Aorta (tissue), 5 donors: Measurements from ENCODE around the gene ETS1. TPM values are rescaled to one million over a fixed set of nuclear protein-coding genes. Genes with fewer than 3 reads are reported as not detected.

ENCODE experiments used
- ATAC-seq: fragments of 200-7000 bp; cut with Tn5 transposase; one replicate; pipeline ENCODE4 v1.9.1; 2022; ENCODE audit warnings: moderate library complexity; ENCODE audit not compliant: low FRiP score
- DNase-seq, 2 donors: peaks; one replicate each; pipeline ENCODE4 v3.0.0-alpha.2; 2020
- H3K27ac ChIP-seq, 2 donors: one replicate each; pipeline ENCODE4 v1.5.1; 2013; ENCODE audit warnings: low read length in 2 of 2, mild to moderate bottlenecking in 2 of 2, moderate library complexity in 2 of 2, control low read depth in 1 of 2, inconsistent platforms in 1 of 2, low read depth in 1 of 2
- H3K27me3 ChIP-seq, 2 donors: one replicate each; pipeline ENCODE4 v1.6.1; 2013; ENCODE audit warnings: control low read depth in 1 of 2, low read length in 1 of 2, mild to moderate bottlenecking in 1 of 2, moderate library complexity in 1 of 2; ENCODE audit not compliant: insufficient read depth in 2 of 2, control insufficient read depth in 1 of 2
- H3K36me3 ChIP-seq, 2 donors: one replicate each; pipeline ENCODE4 v1.6.1; 2013; ENCODE audit warnings: control low read depth in 1 of 2, low read length in 1 of 2, mild to moderate bottlenecking in 1 of 2; ENCODE audit not compliant: insufficient read depth in 2 of 2, control insufficient read depth in 1 of 2
- H3K4me1 ChIP-seq, 2 donors: one replicate each; pipeline ENCODE4 v1.6.1; 2013; ENCODE audit warnings: low read length in 2 of 2, control low read depth in 1 of 2, mild to moderate bottlenecking in 1 of 2, moderate library complexity in 1 of 2; ENCODE audit not compliant: insufficient read depth in 2 of 2, control insufficient read depth in 1 of 2
- H3K4me3 ChIP-seq, 2 donors: one replicate each; pipeline ENCODE4 v1.5.1; 2013; ENCODE audit warnings: low read length in 2 of 2, control low read depth in 1 of 2, mild to moderate bottlenecking in 1 of 2
- H3K9me3 ChIP-seq: one replicate; pipeline ENCODE4 v1.6.1; 2013; ENCODE audit warnings: mild to moderate bottlenecking, low read length; ENCODE audit not compliant: control insufficient read depth
- WGBS, 2 donors: extraction: QIAGEN DNeasy Blood & Tissue Kit; methylation state at CpG; one replicate each; pipeline ENCODE4 v1.1.7; 2013; 5-methylcytosine and 5-hydroxymethylcytosine counted together
- intact Hi-C, 2 donors: fragments of 100-400 bp; cut with DNase I; formaldehyde crosslinking; loops; one replicate each; pipeline versions ENCODE4 v1.14.2 to v1.15.0; 2022
- polyA plus RNA-seq, 2 donors: library from polyadenylated mRNA; stranded (reverse); fragments of 200-250 nt; gene quantifications; one replicate each; pipeline ENCODE4 v1.2.3, GENCODE V29; 2013
- total RNA-seq, 2 donors: library from RNA; stranded (reverse); fragmentation: NEBNext Ultra II Directional; extraction: Animal tissue kit (Norgen Biotek cat#: 25700); gene quantifications; one replicate each; pipeline ENCODE4 v1.2.1, GENCODE V29; 2021
- donor health status: healthy with polysubstance abuse.
- donor health status: Bipolar disorder and iron deficiency.
- donor health status: DM: no; HTN: no; CAD: no.
- donor health status: DM: no; HTN: no; CAD: no.
- donor health status: DM: yes; HTN: yes; CAD: no.

Gene ETS1
- total and polyA plus RNA-seq, 4 donors: 17.8 to 125 (median 69.8) TPM

DNA sequence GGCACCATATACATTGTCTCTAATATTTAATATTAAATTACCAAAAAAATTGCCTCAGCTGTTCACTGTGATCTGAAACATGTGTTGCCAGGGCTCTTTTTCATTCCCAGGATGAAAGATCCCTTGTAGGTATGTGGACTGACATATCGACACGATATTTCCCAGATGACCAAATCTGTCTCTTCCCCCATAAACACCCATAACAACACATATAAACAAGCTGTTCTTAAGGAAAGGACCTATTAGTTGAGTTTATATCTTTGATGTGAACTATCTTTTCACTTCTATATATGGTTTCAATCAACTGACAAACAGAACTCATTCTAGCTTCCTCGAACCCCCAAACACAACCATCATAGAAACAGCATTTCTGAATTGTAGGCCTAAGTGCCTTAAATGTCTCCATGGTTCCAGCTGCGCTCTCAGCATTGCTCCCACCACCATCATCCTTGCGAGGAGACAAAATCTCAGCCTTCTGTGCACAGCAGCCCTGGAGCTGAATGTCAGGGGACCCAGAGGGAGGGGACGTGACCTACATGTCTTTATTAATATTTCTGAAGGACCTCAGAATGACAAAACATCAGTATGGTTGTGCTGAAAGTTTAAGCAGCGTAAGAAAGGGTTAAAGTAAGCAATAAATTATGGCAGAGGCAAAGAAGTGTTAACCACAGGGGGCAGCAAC is 67.0 kb downstream of the ETS1 start:
- Histone ChIP-seq H3K9me3 (no peaks in the 10 kb centered on the region), H3K36me3 (no peaks in the 10 kb centered on the region), H3K27me3 (no peaks in the 10 kb centered on the region), H3K4me1 (peaks cover 2 to 4% of the 10 kb centered on the region in 2 donors), H3K27ac (peak overlapping the region in 1 of 2 donors; percentile 16), H3K4me3 (peak overlapping the region; percentile 82 to 91)
- ATAC-seq (no peak), DNase-seq (no peak)
- WGBS, 2 donors: 51% methylated on average over 7 of the region's 7 CpGs
- intact Hi-C loops: loop anchor here (5.0 kb wide), 2 partner anchors 53 to 228 kb away; no protein-coding TSS in a partner anchor

DNA sequence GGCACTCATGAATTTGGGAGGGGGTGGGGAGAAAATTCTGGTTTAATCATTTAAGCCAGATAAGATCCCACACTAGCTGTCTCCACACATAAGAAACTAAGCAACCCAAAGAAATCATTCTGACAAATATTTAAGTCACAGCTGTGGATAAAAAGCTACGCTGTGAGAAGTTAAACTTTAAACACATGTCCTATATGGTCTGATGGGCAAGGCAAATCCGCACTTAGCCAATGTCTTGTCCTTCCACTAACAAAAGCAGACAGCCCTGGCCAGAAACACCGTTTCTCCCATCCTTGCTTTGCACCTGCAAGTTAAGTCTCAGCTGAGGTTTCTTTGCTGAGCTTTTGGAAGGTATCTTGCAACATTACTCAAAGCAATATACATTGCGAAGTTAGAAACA is 68.0 kb downstream of the ETS1 start:
- peak overlapping the region in 1 of 2 donors; percentile 19 for H3K4me3 ChIP-seq
- H3K36me3 ChIP-seq: no peaks in the 10 kb centered on the region
- no peaks in the 10 kb centered on the region for H3K9me3 ChIP-seq
- peak overlapping the region in 1 of 2 donors; percentile 25 for H3K27ac ChIP-seq
- ATAC-seq: no peak
- intact Hi-C loops: no loop called here
- H3K4me1 ChIP-seq: peaks cover 2 to 8% of the 10 kb centered on the region in 2 donors
- 59% methylated on average over 4 of the region's 4 CpGs for WGBS, 2 donors
- no peak for DNase-seq
- no peaks in the 10 kb centered on the region for H3K27me3 ChIP-seq

DNA sequence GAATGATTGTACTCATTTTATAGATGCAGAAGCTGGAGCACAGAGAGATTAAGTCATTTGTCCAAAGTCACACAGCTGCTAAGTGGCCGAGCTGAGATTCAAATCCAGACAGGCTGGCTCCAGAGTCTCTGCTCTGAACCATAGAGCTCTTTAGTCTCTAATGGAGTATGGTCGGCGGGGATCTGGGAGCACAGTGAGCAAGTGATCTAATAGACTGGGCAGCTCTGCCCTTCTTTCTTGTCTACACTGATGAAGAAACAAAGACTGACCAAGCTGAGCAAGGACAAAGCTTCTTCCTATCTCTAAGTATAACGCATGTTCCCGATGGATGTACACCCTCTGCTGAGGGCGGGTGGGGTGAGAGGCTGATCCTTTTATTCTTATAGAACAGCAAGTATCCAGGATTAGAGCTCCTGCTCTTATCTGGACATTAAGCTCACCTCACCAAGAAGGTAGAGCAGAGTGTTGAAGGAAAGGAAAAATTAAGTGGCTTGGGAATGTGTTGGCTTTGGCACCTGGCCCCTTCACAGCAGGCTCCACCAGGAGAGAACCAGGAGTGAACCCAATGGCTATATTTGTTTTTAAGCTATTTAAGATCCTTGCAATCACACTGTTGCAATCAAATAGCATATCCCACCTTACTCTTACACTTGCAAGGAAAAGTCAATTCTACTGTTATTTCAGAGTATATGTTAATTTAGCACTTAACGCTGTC is 68.7 kb downstream of the ETS1 start:
- intact Hi-C loops: no loop called here
- Histone ChIP-seq H3K36me3 (no peaks in the 10 kb centered on the region), H3K27ac (peak overlapping the region; percentile 70 to 73), H3K4me1 (peaks cover 2 to 11% of the 10 kb centered on the region in 2 donors), H3K4me3 (peak overlapping the region in 1 of 2 donors; percentile 19), H3K27me3 (no peaks in the 10 kb centered on the region), H3K9me3 (no peaks in the 10 kb centered on the region)
- WGBS, 2 donors: 18% methylated on average over 7 of the region's 7 CpGs
- DNase-seq: no peak
- ATAC-seq: no peak

DNA sequence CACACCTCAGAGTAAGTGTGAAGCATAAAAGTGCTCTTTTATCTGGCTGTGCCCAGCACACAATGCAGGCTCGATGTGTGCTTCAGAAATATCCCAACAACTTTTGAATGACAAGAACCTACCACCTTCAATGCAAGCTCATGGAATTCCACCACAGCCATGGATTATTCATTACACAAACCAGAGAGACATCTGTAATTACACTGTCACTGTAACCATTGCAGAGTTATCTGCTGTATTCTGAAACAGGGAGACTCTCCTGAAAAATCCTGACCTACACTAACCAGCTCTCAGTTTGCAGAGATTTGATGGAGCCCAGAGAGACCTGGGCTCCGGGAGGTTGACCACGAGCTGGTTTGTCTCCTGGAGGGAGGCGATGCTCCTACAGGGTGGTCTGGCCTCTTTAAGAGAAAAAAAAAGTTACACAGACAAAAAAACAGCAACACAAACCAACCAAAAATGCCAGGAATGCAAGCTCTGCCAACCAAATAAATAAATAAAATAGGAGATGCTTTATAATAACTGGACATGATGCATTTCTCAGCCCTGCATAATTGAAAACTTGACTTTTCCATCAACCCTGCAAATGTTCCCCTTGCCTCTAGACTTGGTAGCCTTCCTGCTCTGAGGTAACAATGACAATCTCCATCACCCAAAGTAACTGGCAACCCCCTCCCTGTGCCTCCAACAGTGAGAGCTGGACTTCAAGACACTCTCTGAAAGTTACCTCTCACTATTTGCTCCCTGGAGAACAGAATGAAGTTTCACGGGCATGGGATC is 69.7 kb downstream of the ETS1 start:
- Histone ChIP-seq H3K4me1 (peaks cover 2 to 11% of the 10 kb centered on the region in 2 donors), H3K27me3 (no peaks in the 10 kb centered on the region), H3K36me3 (no peaks in the 10 kb centered on the region), H3K9me3 (no peaks in the 10 kb centered on the region), H3K27ac (peak overlapping the region in 1 of 2 donors; percentile 76), H3K4me3 (peak overlapping the region; percentile 13 to 29)
- no peak for DNase-seq
- no peak for ATAC-seq
- 62 to 65% methylated on average over 5 of the region's 5 CpGs for WGBS, 2 donors
- intact Hi-C loops: no loop called here

- H3K9me3 ChIP-seq: no peaks in the 10 kb centered on the region
- intact Hi-C loops: no loop called here
- no peaks in the 10 kb centered on the region for H3K36me3 ChIP-seq
- WGBS, 2 donors: 73 to 74% methylated on average over 4 of the region's 4 CpGs
- DNase-seq: no peak
- peaks cover 2 to 14% of the 10 kb centered on the region in 2 donors for H3K4me1 ChIP-seq
- H3K27ac ChIP-seq: no peak overlapping the region
- ATAC-seq: no peak
- no peak overlapping the region for H3K4me3 ChIP-seq
- H3K27me3 ChIP-seq: no peaks in the 10 kb centered on the region
Observed at GRCh38 chr11:128516886-128517285, 70.5 kb downstream of the ETS1 start.

DNA sequence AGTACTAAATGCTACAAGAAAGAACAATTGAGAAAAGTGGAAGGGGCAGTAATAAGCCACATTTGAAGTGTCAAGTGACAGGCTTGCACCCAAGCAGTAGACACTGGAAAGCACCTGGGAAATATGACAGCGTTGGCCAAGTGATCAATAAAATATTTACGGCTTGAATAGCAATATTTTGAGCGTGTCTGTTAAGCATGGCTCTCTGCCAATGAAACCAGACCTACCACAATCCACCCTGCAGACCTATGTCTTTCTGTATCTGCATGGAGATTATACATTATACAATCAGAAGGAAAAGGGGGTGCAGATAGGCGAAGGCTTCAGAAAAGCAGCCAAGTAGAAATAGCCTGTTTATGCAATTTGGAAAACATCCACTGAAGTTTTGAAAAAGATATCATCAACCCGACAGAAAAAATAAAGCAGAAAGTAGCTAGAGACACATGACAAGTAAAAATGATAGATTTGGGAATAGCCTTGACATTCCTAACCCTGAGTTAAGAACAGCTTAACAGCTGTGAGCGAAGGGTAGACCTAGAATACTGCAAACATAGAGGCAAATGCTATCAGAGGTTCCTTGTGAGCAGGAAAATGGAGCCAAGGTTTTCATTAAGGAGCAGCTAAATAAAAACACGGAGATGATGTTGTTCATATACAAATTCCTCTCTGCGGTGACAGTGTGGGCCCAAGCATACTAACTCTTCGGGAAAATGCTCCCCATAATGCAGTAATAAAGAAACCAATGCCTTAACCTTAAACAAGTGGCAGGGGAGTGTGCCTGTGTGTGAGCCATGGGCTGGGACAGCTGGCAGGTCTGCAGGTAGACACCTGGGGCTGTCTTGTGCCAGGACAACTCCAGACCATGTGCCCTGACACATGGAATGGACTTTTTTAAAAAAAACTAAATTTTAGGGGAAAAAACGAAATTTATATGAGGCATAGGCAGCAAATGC is 71.3 kb downstream of the ETS1 start:
- 54 to 57% methylated on average over 10 of the region's 10 CpGs for WGBS, 2 donors
- Histone ChIP-seq H3K4me3 (no peak overlapping the region), H3K4me1 (peaks cover 4 to 15% of the 10 kb centered on the region in 2 donors), H3K27ac (no peak overlapping the region), H3K36me3 (no peaks in the 10 kb centered on the region), H3K9me3 (no peaks in the 10 kb centered on the region), H3K27me3 (no peaks in the 10 kb centered on the region)
- intact Hi-C loops: no loop called here
- DNase-seq: no peak
- ATAC-seq: no peak

DNA sequence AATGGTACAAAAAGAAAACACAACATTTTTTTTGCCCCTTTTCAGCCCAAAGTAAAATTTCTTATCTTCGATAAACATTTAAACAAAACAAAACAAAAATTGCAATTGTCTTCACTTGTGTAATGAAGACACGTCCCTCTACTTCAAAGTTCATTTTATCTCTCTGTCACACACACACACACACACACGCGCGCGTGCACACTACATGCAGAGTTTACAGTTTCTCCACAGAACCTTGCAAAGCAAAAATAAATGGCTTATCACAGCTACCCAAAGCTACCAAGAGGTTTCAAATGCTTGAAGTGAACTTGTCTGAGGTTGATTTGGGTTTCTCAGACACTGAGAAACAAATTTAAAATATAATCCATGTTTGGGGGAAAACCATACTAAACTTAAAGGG is 72.3 kb downstream of the ETS1 start:
- intact Hi-C loops: no loop called here
- H3K36me3 ChIP-seq: no peaks in the 10 kb centered on the region
- DNase-seq (no peak), ATAC-seq (no peak)
- no peaks in the 10 kb centered on the region for H3K27me3 ChIP-seq
- 83 to 87% methylated on average over 6 of the region's 6 CpGs for WGBS, 2 donors
- peaks cover 4 to 15% of the 10 kb centered on the region in 2 donors for H3K4me1 ChIP-seq
- no peak overlapping the region for H3K27ac ChIP-seq
- no peaks in the 10 kb centered on the region for H3K9me3 ChIP-seq
- no peak overlapping the region for H3K4me3 ChIP-seq
